ENCODE results near the gene MSH5. TPM values are rescaled to one million over a fixed set of nuclear protein-coding genes. Genes with fewer than 3 reads are reported as not detected.
"Not testable (repeated sequence)": the region's sequence is repeated elsewhere in the genome, so short reads cannot be mapped to it uniquely, and the experiment has no call there.

MSH5 gene
- total RNA-seq, 1 donor from 2014 or later = 27.8 TPM

- no peak for DNase-seq (ENCODE audit: low spot score)
Measured at GRCh38 chr6:31778999-31779885, 39.4 kb downstream of the MSH5 start.

GRCh38 chr6:31779908-31780307 lies 40.1 kb downstream of the MSH5 start:
- no peak for DNase-seq (ENCODE audit: low spot score)

GRCh38 chr6:31780507-31781243 lies 40.9 kb downstream of the MSH5 start:
- DNase-seq (ENCODE audit: low spot score) = no peak

GRCh38 chr6:31781244-31782125 lies 41.7 kb downstream of the MSH5 start:
- no peak for DNase-seq (ENCODE audit: low spot score)

GRCh38 chr6:31782126-31782855 lies 42.5 kb downstream of the MSH5 start:
- DNase-seq (ENCODE audit: low spot score) = no peak

GRCh38 chr6:31784098-31784925 lies 44.5 kb downstream of the MSH5 start:
- DNase-seq (ENCODE audit: low spot score) = no peak

GRCh38 chr6:31785475-31785874 lies 45.7 kb downstream of the MSH5 start:
- no peak for DNase-seq (ENCODE audit: low spot score)

- DNase-seq (ENCODE audit: low spot score) = peak; percentile 60
Measured at GRCh38 chr6:31791324-31792089, 51.7 kb downstream of the MSH5 start.

- no peak for DNase-seq (ENCODE audit: low spot score)
Measured at GRCh38 chr6:31792090-31792374, 52.2 kb downstream of the MSH5 start.

- no peak for DNase-seq (ENCODE audit: low spot score)
Measured at GRCh38 chr6:31792761-31793171, 53.0 kb downstream of the MSH5 start.

GRCh38 chr6:31793927-31794245 lies 54.1 kb downstream of the MSH5 start:
- DNase-seq (ENCODE audit: low spot score) = not testable (repeated sequence)

GRCh38 chr6:31794294-31794865 lies 54.6 kb downstream of the MSH5 start:
- DNase-seq (ENCODE audit: low spot score) = no peak

GRCh38 chr6:31794866-31795615 lies 55.2 kb downstream of the MSH5 start:
- DNase-seq (ENCODE audit: low spot score) = no peak

- peak; percentile 93 for DNase-seq (ENCODE audit: low spot score)
Measured at GRCh38 chr6:31795616-31796298, 56.0 kb downstream of the MSH5 start, which contains the start of gene VARS1. Gene VARS1 (minus strand): TSS chr6:31795752. CDS start chr6:31795217, 535 bp downstream.

GRCh38 chr6:31796993-31797385 lies 57.2 kb downstream of the MSH5 start:
- no peak for DNase-seq (ENCODE audit: low spot score)

GRCh38 chr6:31797588-31797987 lies 57.8 kb downstream of the MSH5 start:
- DNase-seq (ENCODE audit: low spot score) = no peak

GRCh38 chr6:31799781-31800180 lies 60.0 kb downstream of the MSH5 start:
- no peak for DNase-seq (ENCODE audit: low spot score)

All from ureter (tissue), 1 donor.